HK-2 (cell line): ENCODE measurements around the gene ATXN10.

Experiments
- DNase-seq: peaks from one replicate; pipeline ENCODE4 v3.0.0-alpha.2; 2018; ENCODE audit not compliant: unreplicated experiment

Gene ATXN10

DNA sequence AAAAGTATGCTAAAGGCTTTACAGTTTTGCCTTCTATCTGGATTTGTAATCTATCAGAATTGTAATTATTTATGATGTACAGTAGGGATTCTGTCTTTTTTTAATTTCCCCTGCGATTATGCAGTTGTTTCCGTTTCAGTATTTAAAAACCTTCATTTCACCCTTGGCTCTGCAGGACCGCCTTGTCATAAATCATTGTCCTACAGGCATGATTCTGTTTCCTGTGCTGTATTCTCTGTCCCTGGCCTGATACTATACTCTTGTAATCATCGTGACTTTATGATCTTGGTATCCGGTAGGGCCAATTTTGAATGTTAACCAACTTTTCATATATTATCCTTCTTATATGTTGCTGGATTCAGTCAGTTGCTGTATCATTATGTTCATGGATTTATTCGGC is 151.7 kb downstream of the ATXN10 start:
- no peak for DNase-seq

DNA sequence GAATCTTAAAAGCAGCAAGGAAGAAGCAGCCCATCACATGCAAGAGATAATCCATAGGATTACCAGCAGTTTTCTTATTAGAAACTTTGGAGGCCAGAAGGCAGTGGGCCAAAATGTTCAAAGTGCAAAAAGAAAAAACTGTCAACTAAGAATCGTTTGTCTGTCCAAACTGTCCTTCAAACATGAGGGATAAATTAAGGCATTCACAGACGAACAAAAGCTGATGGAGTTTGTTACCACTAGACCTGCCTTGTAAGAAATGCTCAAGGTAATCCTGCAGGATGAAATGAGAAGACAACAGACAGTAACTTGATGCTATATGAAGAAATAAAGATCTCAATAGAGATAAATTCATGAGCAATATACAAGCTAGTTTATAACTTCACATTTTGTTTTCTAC is 154.9 kb downstream of the ATXN10 start:
- DNase-seq, result no peak

DNA sequence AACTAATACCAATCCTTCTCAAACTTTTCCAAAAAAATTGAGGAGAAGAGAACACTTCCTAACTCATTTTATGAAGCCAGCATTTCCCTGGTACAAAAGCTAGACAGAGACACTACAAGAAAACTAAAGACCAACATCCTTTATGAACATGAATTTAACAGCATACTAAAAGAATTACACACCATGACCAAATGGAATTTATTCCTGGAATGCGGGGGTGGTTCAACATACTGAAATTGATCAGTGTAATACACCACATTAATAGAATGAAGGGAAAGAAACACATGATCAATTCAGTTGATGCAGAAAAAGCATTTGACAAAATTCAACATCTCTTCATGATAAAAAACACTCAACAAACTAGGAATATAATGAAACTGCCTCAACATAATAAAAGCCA is 157.2 kb downstream of the ATXN10 start:
- no peak for DNase-seq

DNA sequence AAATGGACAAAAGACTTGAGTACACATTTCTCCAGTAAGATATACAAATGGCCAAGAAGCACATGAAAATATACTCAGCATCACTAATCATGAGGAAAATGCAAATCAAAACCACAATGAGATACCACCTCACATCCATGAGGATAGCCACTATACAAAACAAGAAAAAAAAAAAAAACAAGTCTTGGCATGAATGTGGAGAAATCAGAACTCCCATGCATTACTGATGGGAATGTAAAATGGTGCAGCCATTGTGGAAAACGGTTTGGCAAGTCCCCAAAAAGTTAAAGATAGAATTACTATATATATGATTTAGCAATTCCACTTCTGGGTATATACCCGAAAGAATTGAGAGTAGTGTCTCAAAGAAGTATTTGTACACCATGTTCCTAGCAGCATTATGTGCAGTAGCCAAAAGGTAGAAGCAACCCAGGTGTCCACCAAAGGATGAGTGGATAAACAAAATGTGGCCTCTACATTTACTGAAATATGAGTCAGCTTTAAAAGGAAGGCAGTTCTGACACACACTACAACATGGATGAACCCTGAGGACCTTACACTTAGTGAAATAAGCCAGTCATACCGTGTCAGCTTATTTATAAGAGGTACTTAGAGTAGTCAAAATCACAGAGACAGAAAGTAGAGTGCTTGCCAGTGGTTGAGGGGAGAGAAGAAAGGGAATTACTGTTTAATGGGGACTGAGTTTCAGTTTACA is 159.1 kb downstream of the ATXN10 start:
- no peak for DNase-seq

DNA sequence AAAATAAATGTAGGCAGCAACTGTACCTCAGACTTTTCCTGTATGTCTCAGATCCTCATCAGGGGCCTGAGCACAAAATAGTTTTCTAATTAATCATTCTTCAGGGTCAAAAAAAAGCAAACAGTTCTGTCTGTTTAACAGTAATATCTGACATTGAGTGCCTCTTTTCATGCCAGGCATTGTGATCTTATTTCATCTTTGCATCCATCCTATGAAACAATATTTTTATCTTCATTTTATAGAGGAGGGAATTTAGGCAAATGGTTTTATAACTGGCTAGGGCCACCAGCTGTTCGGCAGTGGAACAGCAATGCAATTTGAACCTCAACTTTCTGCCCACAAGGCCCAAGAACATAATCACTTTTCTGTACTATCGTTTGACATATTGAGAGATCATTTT is 159.8 kb downstream of the ATXN10 start:
- no peak for DNase-seq

DNA sequence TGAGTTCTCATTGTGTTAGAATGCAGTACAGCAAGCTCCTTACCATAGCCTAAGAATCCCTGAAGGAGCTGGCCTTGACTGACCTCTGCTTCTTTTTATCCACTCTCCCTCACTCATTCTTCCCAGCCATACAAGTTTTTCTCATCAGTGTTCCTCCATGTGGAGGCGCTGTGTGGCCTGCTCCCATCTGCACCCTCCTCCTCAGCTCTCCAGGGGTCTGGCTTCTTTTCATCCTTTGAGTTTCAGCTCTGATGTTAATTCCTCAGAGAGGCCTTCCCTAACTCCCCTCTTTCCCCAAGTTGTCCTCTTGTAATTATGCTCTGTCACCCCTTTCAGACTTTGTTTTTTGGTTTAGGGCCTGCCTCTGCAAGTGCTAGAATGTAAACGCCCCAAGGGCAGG is 160.5 kb downstream of the ATXN10 start:
- no peak for DNase-seq

DNA sequence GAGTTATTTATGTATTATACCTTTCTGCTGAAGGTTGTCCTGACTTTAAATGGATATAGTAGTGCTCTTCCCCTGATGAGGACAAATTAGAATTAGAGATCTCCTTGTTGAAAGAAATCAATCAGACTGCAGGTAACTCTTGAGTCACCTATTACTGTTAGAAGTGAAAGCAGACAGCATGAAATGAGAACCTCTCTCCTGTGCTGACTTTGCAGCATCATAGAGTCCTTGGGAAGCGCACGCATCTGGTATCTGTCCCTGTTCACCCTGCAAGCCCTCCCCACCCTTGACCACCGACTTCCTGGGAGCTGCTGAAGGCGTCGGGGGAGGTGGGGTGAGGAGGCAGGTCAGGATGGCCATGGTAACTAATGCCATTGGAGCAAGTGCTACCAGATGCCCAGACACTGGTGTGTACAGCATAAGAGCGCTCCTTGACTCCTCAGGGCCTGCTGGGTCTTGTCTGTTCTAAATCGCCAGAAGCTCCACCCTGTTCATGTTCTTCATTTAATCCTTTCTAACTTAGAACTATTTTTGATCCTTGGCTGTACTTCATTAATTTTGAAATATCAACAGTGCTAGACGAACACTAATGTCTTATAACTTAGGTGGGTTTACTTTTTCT is 161.4 kb downstream of the ATXN10 start:
- no peak for DNase-seq

DNA sequence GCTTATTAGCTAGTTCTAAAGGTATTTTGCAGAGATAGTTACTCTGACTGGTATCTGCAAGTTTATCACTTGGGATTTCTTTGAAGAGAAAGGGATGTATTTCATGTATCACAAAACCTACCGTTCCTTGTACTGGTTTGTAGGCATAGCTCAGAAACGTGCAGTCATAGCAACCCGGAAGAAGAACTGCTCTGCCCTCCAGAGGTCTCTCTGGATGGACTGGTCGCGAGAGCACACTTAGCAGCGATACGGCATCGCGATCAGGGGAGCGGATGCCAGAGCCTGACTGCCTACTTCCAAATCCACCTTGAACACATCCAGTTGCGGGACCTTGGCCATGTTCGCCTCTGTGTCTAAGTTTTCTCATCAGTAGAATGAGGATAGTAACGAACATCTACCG is 162.0 kb downstream of the ATXN10 start:
- no peak for DNase-seq

DNA sequence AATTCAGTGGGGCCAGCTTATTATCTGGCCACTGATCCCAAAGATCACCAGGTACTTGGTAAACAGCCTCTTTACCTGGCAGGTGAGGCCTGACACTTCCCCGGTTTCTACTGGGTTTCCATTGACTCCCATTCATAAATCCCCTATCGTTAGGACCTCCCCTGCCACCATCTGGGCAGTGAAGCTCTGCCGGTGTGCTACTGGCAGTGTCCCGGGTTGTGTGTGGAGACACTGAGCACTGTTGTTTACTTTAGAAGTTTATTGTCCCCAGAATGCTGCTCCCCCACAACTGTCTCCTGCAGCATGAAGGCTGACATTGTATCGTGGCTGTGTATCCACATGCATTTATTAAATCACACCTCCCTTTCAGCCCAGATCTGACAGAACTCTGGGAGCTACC is 162.6 kb downstream of the ATXN10 start:
- no peak for DNase-seq

DNA sequence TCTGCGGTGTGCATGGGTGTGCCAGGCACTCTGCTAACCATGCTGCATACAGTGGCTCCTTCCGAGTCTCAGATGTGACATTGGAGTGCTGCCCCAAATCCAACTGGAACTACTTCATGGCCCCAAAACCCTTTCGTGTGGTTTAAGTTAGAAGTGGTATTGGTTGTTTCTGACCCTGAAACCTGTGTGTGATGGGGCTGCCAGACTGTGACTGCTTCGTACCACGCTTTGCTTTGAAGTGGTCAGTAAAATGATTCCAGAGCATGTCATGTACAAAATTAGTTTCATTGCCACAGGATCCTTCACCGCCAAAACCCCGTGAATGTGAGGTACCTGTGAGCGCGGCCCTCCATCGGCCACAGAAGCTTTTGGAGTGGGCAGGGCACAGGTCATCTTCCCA is 163.2 kb downstream of the ATXN10 start:
- DNase-seq, result no peak

DNA sequence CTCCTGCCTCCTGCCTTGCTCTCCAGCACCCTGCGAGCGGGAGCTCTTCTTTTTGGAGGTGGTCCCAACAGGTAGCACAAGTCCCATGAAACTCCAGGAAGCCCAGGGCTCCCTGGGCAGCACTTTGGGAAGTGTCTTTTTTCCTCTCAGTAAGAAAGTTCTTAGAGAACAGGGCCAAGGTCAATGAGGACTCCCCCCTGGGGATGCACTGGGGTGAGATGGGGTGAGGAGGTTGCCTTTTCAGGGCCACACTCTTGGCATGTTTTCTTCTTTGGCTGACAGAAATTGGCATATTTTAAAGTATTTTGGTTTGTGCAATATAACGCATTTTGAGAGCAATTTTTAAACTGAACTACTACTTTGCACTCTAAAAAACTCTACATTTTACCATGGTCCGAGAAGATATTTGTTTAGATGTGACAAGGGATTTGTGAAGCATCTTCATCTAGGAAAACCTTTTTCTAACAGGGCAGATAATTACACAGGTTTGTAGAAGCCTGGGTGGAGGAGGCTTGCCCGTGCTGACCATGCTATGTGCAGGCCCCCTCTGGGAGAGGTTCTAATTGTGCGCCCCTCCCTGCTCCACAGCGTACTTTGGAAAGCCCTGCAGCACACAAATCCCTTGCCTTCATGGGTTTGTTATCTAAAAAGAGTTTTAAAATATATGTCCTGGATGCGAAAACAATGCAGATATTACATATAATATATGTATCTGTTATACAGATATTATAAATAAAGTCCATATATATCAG is 165.0 kb downstream of the ATXN10 start:
- DNase-seq, result no peak

DNA sequence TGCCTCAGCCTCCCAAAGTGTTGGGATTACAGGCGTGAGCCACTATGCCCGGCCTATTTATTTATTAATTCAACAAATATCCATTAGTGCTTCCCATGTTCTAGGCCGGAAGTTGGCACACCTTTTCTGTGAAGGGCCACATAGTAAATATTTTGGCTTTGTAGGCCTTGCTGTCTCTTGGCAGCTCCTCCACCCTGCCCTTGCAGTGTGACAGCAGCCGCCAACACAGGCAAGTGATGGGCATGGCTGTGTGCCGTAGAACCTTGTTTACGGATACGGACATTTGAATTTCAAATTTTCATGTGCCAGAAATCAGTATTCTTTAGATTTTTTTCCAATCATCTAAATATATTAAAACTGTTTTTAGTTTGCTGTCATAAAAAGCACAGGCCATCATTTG is 165.9 kb downstream of the ATXN10 start:
- no peak for DNase-seq

DNA sequence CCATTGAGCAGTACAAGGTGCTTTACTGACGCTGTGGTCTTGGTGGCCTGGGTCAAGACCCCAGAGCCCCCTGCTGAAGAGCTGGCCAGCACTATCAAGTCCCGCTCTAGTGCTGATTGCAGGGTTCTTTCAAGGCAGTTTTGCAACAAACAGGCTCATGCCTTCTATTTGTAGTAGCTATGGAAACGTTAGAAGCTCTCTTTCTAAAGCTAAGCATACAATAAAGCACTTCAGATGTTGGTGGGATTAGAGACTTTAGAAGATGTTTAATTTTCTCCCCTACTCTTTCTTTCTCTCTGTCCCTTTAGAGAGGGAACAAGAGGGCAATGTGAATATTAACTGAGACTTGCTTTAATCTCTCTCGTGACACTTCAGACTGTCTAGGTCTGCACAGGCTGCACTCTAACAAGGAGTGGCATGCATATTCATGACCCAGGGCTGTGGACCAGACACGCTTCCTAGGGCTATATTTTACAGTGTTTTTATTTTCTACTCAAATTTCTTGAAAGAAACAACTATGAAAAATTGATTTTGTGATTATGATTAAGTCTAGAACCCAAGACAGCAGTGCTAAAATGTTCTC is 166.8 kb downstream of the ATXN10 start:
- DNase-seq, result no peak

DNA sequence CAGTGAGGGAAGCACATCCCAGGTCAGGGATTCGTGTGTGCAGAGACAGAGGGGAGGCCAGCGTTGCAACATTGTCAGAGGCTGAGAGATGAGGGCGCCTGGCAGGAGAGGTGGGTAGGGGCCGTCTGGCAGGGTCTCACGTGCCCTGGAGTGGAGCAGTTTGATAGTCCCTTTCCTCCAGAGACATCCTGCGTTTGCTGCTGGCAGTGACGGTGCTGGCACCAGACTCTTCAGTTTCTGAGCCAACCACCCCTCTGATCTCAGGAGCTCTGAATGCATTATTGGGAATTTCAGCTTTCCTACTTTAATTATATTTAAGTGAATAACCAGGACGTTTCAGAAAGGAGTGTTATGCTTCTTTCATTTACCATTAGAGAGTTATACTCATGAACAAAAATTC is 168.8 kb downstream of the ATXN10 start:
- DNase-seq, result no peak

DNA sequence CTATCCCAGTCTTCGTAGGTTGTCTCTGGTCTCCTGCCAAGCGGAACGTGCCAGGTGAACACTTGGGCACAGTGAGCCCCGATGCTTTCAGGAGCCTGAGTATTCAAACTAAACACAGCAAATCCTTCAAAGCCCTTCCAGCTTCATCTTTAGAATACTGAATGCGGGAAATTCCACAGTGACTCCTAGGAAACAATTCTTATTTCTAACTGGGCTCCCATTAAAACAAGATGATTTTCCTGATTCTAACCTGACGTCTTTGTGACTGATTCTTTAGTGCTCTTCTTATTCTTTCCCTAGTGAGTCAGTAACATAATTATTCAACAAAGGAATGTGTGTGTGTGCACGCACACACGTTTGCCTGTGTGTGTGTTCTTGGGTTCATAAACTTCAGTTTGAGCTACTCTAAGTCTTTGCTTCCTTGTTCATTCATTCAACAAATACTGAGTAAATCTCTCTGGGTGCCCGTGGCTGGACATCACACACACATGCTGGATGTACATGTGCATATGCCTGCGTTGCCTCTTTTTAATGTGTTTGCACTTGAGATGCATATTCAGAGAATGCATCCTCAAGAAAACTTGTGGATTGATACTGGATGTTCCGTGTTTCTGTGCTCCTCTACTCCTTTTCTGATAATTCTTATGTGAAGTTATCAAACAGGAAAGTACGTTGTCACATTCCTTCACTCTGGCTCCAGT is 170.8 kb downstream of the ATXN10 start:
- no peak for DNase-seq

DNA sequence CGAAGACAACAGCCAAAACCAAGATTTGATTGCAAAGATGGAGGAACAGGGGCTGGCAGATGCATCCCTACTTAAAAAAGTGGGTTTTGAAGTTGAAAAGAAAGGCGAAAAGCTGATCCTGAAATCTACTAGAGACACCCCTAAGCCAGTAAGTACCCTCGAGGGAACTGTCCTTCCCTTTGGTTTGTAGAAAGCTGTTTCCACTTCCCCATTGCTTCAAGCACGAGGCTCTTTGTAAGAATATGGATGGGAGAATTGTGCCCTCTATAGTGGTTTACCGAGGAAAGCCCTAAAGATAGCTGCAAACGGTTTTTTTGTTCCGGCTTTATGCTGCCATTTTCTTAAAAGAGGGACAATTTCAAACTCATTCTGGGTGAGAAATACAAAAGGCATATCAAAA is 171.4 kb downstream of the ATXN10 start:
- no peak for DNase-seq

DNA sequence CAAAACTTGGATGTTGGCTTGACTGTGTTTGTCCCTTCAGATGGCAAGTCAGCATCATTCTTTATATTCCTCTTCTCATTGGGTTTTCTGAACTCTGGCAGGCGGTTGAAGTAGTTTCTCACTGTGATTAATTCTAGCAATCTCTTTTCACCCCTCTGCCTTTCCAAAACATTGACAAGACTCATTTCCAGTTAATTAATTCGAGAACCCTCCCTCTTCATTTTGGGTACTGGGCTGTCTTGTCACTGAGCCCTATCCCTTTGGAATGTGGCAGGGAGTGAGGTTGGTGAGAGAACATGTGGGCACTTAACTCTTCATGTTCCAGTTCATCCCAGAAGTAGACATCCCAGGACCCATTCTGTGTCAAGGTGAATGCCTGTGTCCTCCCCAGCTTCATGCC is 172.4 kb downstream of the ATXN10 start:
- DNase-seq, result no peak

DNA sequence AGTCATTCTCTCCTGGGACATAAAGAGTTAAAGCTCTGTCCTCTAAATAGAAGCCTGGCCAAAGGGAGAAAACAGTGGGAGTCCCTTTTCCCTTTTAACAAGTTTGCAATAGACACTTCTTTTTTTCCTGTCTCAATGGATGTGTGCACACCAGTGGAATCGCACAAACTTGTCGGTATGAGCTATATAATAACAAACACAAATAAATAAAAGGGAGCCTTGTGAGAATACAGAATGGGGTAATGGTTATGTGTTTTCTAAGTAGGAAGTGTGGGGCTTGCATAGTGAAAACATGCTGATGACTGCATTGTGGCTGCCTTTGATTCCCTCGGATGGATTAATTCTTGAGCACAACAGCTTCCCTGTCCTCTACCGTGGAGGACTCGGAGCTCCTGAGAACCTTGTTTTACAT is 173.4 kb downstream of the ATXN10 start:
- no peak for DNase-seq

DNA sequence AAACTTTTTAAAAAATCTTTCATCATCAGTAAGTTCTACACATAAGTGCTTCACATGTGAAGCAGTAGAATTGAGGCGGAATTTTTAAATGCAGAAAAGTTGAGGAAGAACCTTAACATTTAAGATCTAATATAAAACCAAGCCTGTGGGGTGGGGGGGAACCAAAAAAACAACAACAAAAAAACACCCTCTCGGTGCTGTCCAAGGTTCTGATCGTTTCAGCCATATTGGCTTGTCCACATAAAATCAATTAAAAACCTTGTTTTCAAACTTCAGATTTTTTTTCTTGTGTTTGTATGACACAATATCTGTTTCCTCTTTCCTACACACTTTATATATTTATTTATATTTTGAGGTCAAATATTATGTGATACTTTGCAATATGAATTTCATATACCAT is 175.3 kb downstream of the ATXN10 start:
- DNase-seq, result no peak

DNA sequence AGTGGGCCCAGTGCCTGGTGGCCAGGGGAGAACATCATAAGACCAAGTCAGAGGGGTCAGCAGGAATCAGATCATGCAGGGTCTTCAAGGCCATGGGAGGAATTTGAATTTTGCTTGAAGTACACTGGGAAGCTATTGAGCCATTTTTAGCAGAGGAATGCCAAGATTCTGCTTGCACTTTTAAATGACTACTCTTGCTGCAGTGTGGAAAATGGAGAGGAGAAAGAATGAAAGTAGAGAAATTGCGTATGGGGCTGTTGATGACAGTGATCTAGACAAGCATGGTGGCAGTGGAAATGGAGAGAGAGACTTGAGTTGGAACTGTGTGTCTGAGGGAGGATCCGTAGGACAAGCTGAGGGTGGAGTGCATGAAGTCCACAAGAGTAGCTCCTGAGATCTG is 177.3 kb downstream of the ATXN10 start:
- DNase-seq, result no peak

DNA sequence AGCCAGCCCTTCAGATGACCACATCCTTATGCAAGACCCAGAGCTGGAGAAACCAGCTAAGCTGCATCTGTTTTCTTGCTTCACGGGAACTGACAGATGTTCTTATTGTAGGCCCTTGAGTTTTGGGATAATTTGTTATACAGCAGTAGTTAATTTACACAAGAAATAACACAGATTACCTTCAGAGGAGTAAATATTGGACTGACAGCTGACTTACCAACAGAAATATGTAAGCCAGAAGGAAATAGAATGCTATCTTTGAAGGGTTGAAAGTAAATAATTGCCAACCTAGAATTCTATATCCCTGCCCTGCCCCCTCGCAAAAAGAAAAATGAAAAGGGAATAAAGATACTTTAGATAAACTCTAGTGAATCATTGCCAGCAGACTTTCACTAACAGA is 181.2 kb downstream of the ATXN10 start:
- no peak for DNase-seq

DNA sequence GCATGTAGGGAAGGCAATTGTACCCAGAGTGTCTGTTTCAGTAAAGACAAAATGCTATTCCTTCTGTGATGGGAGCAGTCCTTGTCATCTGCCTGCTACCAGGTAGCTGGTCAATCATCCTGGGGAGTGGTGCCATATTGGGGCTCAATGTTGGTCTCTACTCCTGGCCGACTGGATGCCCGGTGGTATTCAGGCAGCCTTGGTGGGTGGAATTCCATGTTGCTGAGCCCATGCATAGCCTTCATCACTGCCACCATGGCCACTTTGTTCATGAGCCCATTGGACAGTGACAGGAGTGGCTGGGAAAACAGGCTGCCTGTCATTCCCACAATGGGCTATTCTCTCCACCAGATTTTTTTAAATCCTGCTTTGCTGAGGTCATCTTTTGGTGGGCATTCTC is 184.3 kb downstream of the ATXN10 start:
- no peak for DNase-seq
